Large intestine (tissue), 3 donors: ENCODE results near the gene ALKBH7. TPM values are rescaled to one million over a fixed set of nuclear protein-coding genes. Genes with fewer than 3 reads are reported as not detected.

Experiments used
- DNase-seq, 2 donors: peaks; one replicate each; pipeline versions ENCODE4 v3.0.0 to v3.0.0-alpha.2; 2013
- H3K27ac ChIP-seq: one replicate; pipeline ENCODE4 v1.5.1; 2013; ENCODE audit warnings: low read length
- H3K27me3 ChIP-seq: 2 replicates; pipeline ENCODE4 v1.6.1; 2013; ENCODE audit warnings: low read length; ENCODE audit not compliant: control insufficient read depth, insufficient read depth
- H3K36me3 ChIP-seq: 2 replicates; pipeline ENCODE4 v1.6.1; 2013; ENCODE audit warnings: low read length; ENCODE audit not compliant: control insufficient read depth, insufficient read depth
- H3K4me1 ChIP-seq: one replicate; pipeline ENCODE4 v1.6.1; 2013; ENCODE audit warnings: low read length; ENCODE audit not compliant: control insufficient read depth, insufficient read depth
- H3K4me3 ChIP-seq: one replicate; pipeline ENCODE4 v1.5.1; 2013; ENCODE audit warnings: low read length
- H3K9me3 ChIP-seq: one replicate; pipeline ENCODE4 v1.6.1; 2013; ENCODE audit warnings: mild to moderate bottlenecking, low read depth, low read length, moderate library complexity; ENCODE audit not compliant: control insufficient read depth
- WGBS: methylation state at CpG from one replicate; pipeline ENCODE4 v1.1.5; 2013; ENCODE audit warnings: low lambda C conversion rate; ENCODE audit not compliant: insufficient coverage; 5-methylcytosine and 5-hydroxymethylcytosine counted together
- polyA plus RNA-seq: library from polyadenylated mRNA; unstranded; fragments of 120-200 nt; gene quantifications from one replicate; pipeline ENCODE4 v1.2.1, GENCODE V29; 2013

The ALKBH7 gene
- polyA plus RNA-seq, 1 donor = 97.9 TPM

GRCh38 chr19:6424195-6424938 lies 51.8 kb downstream of the ALKBH7 start, which contains the start of gene KHSRP:
Gene KHSRP, minus strand, starts transcription at chr19:6424811. Its CDS starts 110 bp downstream, at chr19:6424701.
- H3K4me3 ChIP-seq = peak within 1 kb of the TSS; percentile 83
- H3K27me3 ChIP-seq = peaks cover 1% of the 10 kb centered on the region
- peaks cover 8% of the 10 kb centered on the region for H3K9me3 ChIP-seq
- H3K36me3 ChIP-seq = peaks cover 32% of the 10 kb centered on the region
- peak within 1 kb of the TSS; percentile 55 for H3K27ac ChIP-seq
- peaks cover 12% of the 10 kb centered on the region for H3K4me1 ChIP-seq
- WGBS = no CpG with 5 or more reads among the region's 114 CpGs
- DNase-seq = no peak

Other genes starting within 250 kb of the ALKBH7 start
- 0.60 TPM for gene ACSBG2, start 237.1 kb upstream of the ALKBH7 start, polyA plus RNA-seq
- 44.3 TPM for gene MLLT1, start 92.8 kb upstream of the ALKBH7 start, polyA plus RNA-seq
- 0.04 TPM for gene ACER1, start 39.2 kb upstream of the ALKBH7 start, polyA plus RNA-seq
- gene CLPP, start 11.3 kb upstream of the ALKBH7 start, polyA plus RNA-seq = 49.3 TPM
- gene PSPN, start 3.1 kb downstream of the ALKBH7 start, polyA plus RNA-seq = 2.5 TPM
- gene GTF2F1, start 20.4 kb downstream of the ALKBH7 start, polyA plus RNA-seq = 99.4 TPM
- gene KHSRP, start 52.0 kb downstream of the ALKBH7 start, polyA plus RNA-seq = 238 TPM
- 0.36 TPM for gene SLC25A41, start 61.0 kb downstream of the ALKBH7 start, polyA plus RNA-seq
- 27.9 TPM for gene SLC25A23, start 87.0 kb downstream of the ALKBH7 start, polyA plus RNA-seq
- gene CRB3, start 91.5 kb downstream of the ALKBH7 start, polyA plus RNA-seq = 41.7 TPM
- 40.4 TPM for gene DENND1C, start 109.0 kb downstream of the ALKBH7 start, polyA plus RNA-seq
- gene TUBB4A, start 129.5 kb downstream of the ALKBH7 start, polyA plus RNA-seq = 7.3 TPM
- 0.19 TPM for gene TNFSF9, start 158.2 kb downstream of the ALKBH7 start, polyA plus RNA-seq
- gene CD70, start 218.4 kb downstream of the ALKBH7 start, polyA plus RNA-seq = not detected